Prostate gland (tissue), 2 donors: Measurements from ENCODE around the gene ZNRF1. TPM values are rescaled to one million over a fixed set of nuclear protein-coding genes. Genes with fewer than 3 reads are reported as not detected.

Experiments used
- DNase-seq: peaks from one replicate; pipeline ENCODE4 v3.0.0-alpha.2; 2019; ENCODE audit warnings: low spot score
- H3K27ac ChIP-seq, 2 donors: fragments of 200-600 bp; sonication (generic); 2 replicates each; pipeline ENCODE4 v1.5.1; 2017 to 2019
- H3K27me3 ChIP-seq: fragments of 200-600 bp; sonication (generic); replicated peaks from 2 replicates; pipeline ENCODE4 v1.5.1; 2019; ENCODE audit not compliant: insufficient read depth
- H3K36me3 ChIP-seq, 2 donors: fragments of 200-600 bp; sonication (generic); 1 replicate in 1 of 2; 2 replicates in 1 of 2; pipeline versions ENCODE4 v1.5.1 to v1.8.1; 2017 to 2019
- H3K4me1 ChIP-seq: fragments of 200-600 bp; sonication (generic); replicated peaks from 2 replicates; pipeline ENCODE4 v1.5.1; 2019
- H3K4me3 ChIP-seq, 2 donors: fragments of 200-600 bp; sonication (generic); 2 replicates each; pipeline ENCODE4 v1.5.1; 2017 to 2019
- H3K9me3 ChIP-seq: fragments of 200-600 bp; sonication (generic); 2 replicates; pipeline ENCODE4 v1.5.1; 2017
- POLR2A ChIP-seq: fragments of 450-650 bp; IDR thresholded peaks from one replicate; pipeline ENCODE4 v1.6.1; 2016; ENCODE audit warnings: antibody characterized with exemption, mild to moderate bottlenecking
- POLR2AphosphoS5 ChIP-seq: sonication (generic); formaldehyde crosslinking; IDR thresholded peaks from one replicate; pipeline ENCODE4 v1.6.1; 2017; ENCODE audit warnings: antibody characterized with exemption
- WGBS: methylation state at CpG from one replicate; pipeline ENCODE4 v1.1.5; 2018; 5-methylcytosine and 5-hydroxymethylcytosine counted together
- intact Hi-C: fragments of 100-400 bp; cut with DNase I; formaldehyde crosslinking; loops from one replicate; pipeline ENCODE4 v1.14.2; 2022
- total RNA-seq, 2 donors: library from RNA; depleted of rRNA; stranded (reverse); fragments of >200 nt; gene quantifications; one replicate each; pipeline ENCODE4 v1.1.0, GENCODE V29; 2016
- TF ChIP-seq, protein P1 (sequence below), 4 experiments: fragments of 200-600 bp in 2 of 4; fragments of 450-650 bp in 2 of 4; sonication (generic) in 2 of 4; IDR thresholded peaks; 1 replicate in 3 of 4; 2 replicates in 1 of 4; pipeline ENCODE4 v1.5.1; 2016 to 2019; ENCODE audit warnings: antibody characterized with exemption in 4 of 4, mild to moderate bottlenecking in 2 of 4, moderate library complexity in 2 of 4

ZNRF1 gene
- total RNA-seq, 2 donors from 2014 or later, result 15.6 to 64.2 TPM

GRCh38 chr16:75072239-75072947 is 73.6 kb downstream of the ZNRF1 start:
- no peak for DNase-seq
- TF ChIP-seq POLR2A (no peak), POLR2AphosphoS5 (no peak)
- TF ChIP-seq, protein P1, sequence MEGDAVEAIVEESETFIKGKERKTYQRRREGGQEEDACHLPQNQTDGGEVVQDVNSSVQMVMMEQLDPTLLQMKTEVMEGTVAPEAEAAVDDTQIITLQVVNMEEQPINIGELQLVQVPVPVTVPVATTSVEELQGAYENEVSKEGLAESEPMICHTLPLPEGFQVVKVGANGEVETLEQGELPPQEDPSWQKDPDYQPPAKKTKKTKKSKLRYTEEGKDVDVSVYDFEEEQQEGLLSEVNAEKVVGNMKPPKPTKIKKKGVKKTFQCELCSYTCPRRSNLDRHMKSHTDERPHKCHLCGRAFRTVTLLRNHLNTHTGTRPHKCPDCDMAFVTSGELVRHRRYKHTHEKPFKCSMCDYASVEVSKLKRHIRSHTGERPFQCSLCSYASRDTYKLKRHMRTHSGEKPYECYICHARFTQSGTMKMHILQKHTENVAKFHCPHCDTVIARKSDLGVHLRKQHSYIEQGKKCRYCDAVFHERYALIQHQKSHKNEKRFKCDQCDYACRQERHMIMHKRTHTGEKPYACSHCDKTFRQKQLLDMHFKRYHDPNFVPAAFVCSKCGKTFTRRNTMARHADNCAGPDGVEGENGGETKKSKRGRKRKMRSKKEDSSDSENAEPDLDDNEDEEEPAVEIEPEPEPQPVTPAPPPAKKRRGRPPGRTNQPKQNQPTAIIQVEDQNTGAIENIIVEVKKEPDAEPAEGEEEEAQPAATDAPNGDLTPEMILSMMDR (IDR thresholded peaks at IDR 0.05), result no peak
- no peaks in the 10 kb centered on the region for H3K4me1 ChIP-seq
- no peak overlapping the region for H3K4me3 ChIP-seq
- no peaks in the 10 kb centered on the region for H3K27me3 ChIP-seq
- intact Hi-C loops, result no loop called here
- H3K36me3 ChIP-seq, result no peaks in the 10 kb centered on the region
- no peak overlapping the region for H3K27ac ChIP-seq
- no peaks in the 10 kb centered on the region for H3K9me3 ChIP-seq
- 93% methylated on average over 2 of the region's 2 CpGs for WGBS

- Histone ChIP-seq H3K4me1 (no peaks in the 10 kb centered on the region), H3K4me3 (no peak overlapping the region), H3K27me3 (no peaks in the 10 kb centered on the region), H3K27ac (no peak overlapping the region), H3K9me3 (no peaks in the 10 kb centered on the region), H3K36me3 (no peaks in the 10 kb centered on the region)
- intact Hi-C loops, result no loop called here
- DNase-seq, result no peak
- WGBS, result 70% methylated on average over 20 of the region's 20 CpGs
- TF ChIP-seq POLR2A, result no peak
- no peak for TF ChIP-seq POLR2AphosphoS5
- TF ChIP-seq, protein P1 (IDR thresholded peaks at IDR 0.05), result no peak
These were observed 74.9 kb downstream of the ZNRF1 start for GRCh38 chr16:75073545-75074303.

DNA sequence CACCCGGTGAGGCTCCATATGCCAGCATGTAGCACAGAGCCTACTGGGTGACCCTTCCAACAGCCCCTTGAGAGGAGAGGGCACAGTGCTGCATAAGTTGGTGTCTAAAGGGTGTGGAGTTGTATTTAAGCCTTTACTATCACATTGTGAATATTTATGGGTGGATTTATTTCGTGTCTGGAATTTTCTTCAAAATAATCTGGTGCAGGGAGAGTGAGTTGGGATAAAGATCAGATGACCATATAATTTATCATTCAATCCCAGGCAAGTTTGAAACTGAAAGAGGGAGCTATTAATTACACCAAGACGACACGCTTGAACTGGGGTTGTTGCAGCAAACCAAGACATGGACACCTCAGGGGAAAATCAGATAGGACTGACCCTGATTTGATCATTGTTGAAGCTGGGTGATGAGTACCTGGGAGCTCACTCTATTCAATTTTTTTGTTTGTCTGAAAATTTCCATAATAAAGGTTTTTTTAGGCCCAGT is 75.5 kb downstream of the ZNRF1 start:
- H3K27ac ChIP-seq, result no peak overlapping the region
- DNase-seq, result no peak
- intact Hi-C loops, result no loop called here
- no peaks in the 10 kb centered on the region for H3K4me1 ChIP-seq
- no peaks in the 10 kb centered on the region for H3K9me3 ChIP-seq
- no peaks in the 10 kb centered on the region for H3K36me3 ChIP-seq
- H3K27me3 ChIP-seq, result no peaks in the 10 kb centered on the region
- TF ChIP-seq POLR2A (no peak), POLR2AphosphoS5 (no peak)
- TF ChIP-seq, protein P1 (IDR thresholded peaks at IDR 0.05), result no peak
- no peak overlapping the region for H3K4me3 ChIP-seq
- 71% methylated on average over 4 of the region's 4 CpGs for WGBS

GRCh38 chr16:75074920-75075687 is 76.3 kb downstream of the ZNRF1 start:
- no peak overlapping the region for H3K4me3 ChIP-seq
- no peaks in the 10 kb centered on the region for H3K4me1 ChIP-seq
- intact Hi-C loops, result no loop called here
- no peak for DNase-seq
- H3K27me3 ChIP-seq, result no peaks in the 10 kb centered on the region
- no peak for TF ChIP-seq POLR2AphosphoS5
- TF ChIP-seq, protein P1 (IDR thresholded peaks at IDR 0.05), result no peak
- TF ChIP-seq POLR2A, result no peak
- H3K9me3 ChIP-seq, result no peaks in the 10 kb centered on the region
- 59% methylated on average over 12 of the region's 12 CpGs for WGBS
- no peaks in the 10 kb centered on the region for H3K36me3 ChIP-seq
- H3K27ac ChIP-seq, result no peak overlapping the region
